ENCODE measurements around the gene STIMATE. TPM values are rescaled to one million over a fixed set of nuclear protein-coding genes. Genes with fewer than 3 reads are reported as not detected.
A peak's percentile ranks its signal among the peaks of the same experiment; 100 is the strongest.

STIMATE gene
- total RNA-seq, 4 donors from 2014 or later, result 12.7 to 20.7 (median 16.1) TPM

GRCh38 chr3:52887166-52887565, 10.2 kb downstream of the STIMATE start:
- intact Hi-C loops (cut with DNase I; ENCODE audit: low total_unique reads), result no loop called here
- H3K4me3 ChIP-seq (ENCODE audit: low read depth, poor library complexity, severe bottlenecking), result no peak overlapping the region
- no peak for DNase-seq (ENCODE audit: low spot score in 2 of 2)
- TF ChIP-seq POLR2A (IDR thresholded peaks at IDR 0.05) (no peak), CTCF (IDR thresholded peaks at IDR 0.05) (no peak)
- 86% methylated on average over 4 of the region's 4 CpGs for WGBS, 2 donors

GRCh38 chr3:52886049-52886730, 11.2 kb downstream of the STIMATE start:
- TF ChIP-seq POLR2A (IDR thresholded peaks at IDR 0.05), result no peak
- intact Hi-C loops (cut with DNase I; ENCODE audit: low total_unique reads), result no loop called here
- DNase-seq (ENCODE audit: low spot score in 2 of 2), result no peak
- no peak overlapping the region for H3K4me3 ChIP-seq (ENCODE audit: low read depth, poor library complexity, severe bottlenecking)
- WGBS, 2 donors, result 73 to 81% methylated on average over 5 of the region's 5 CpGs

GRCh38 chr3:52882377-52882776, 15.0 kb downstream of the STIMATE start:
- 91 to 92% methylated on average over 4 of the region's 4 CpGs for WGBS, 2 donors
- intact Hi-C loops (cut with DNase I; ENCODE audit: low total_unique reads), result no loop called here
- no peak overlapping the region for H3K4me3 ChIP-seq (ENCODE audit: low read depth, poor library complexity, severe bottlenecking)
- no peak for DNase-seq (ENCODE audit: low spot score in 2 of 2)
- no peak for TF ChIP-seq POLR2A (IDR thresholded peaks at IDR 0.05)
- TF ChIP-seq CTCF (IDR thresholded peaks at IDR 0.05), result no peak

GRCh38 chr3:52881871-52882270, 15.5 kb downstream of the STIMATE start:
- peak in 1 of 2 donors; percentile 46 for DNase-seq (ENCODE audit: low spot score in 2 of 2)
- 78 to 84% methylated on average over 4 of the region's 4 CpGs for WGBS, 2 donors

GRCh38 chr3:52880474-52880873, 16.9 kb downstream of the STIMATE start:
- WGBS, 2 donors, result 89 to 96% methylated on average over 3 of the region's 3 CpGs
- TF ChIP-seq POLR2A (IDR thresholded peaks at IDR 0.05) (no peak), CTCF (IDR thresholded peaks at IDR 0.05) (no peak)

More at GRCh38 chr3:52881871-52882270, 15.5 kb downstream of the STIMATE start:
- intact Hi-C loops (cut with DNase I; ENCODE audit: low total_unique reads), result no loop called here
- H3K4me3 ChIP-seq (ENCODE audit: low read depth, poor library complexity, severe bottlenecking), result no peak overlapping the region
- TF ChIP-seq POLR2A (IDR thresholded peaks at IDR 0.05), result no peak

GRCh38 chr3:52880047-52880446, 17.3 kb downstream of the STIMATE start:
- 86 to 89% methylated on average over 5 of the region's 5 CpGs for WGBS, 2 donors
- H3K4me3 ChIP-seq (ENCODE audit: low read depth, poor library complexity, severe bottlenecking), result no peak overlapping the region
- intact Hi-C loops (cut with DNase I; ENCODE audit: low total_unique reads), result no loop called here
- no peak for TF ChIP-seq POLR2A (IDR thresholded peaks at IDR 0.05)
- TF ChIP-seq CTCF (IDR thresholded peaks at IDR 0.05), result no peak
- no peak for DNase-seq (ENCODE audit: low spot score in 2 of 2)

More at GRCh38 chr3:52880474-52880873, 16.9 kb downstream of the STIMATE start:
- no peak overlapping the region for H3K4me3 ChIP-seq (ENCODE audit: low read depth, poor library complexity, severe bottlenecking)
- DNase-seq (ENCODE audit: low spot score in 2 of 2), result no peak
- intact Hi-C loops (cut with DNase I; ENCODE audit: low total_unique reads), result no loop called here

GRCh38 chr3:52879581-52879980, 17.8 kb downstream of the STIMATE start:
- no peak overlapping the region for H3K4me3 ChIP-seq (ENCODE audit: low read depth, poor library complexity, severe bottlenecking)
- TF ChIP-seq CTCF (IDR thresholded peaks at IDR 0.05) (no peak), POLR2A (IDR thresholded peaks at IDR 0.05) (no peak)
- intact Hi-C loops (cut with DNase I; ENCODE audit: low total_unique reads), result no loop called here
- no peak for DNase-seq (ENCODE audit: low spot score in 2 of 2)
- 75 to 83% methylated on average over 4 of the region's 4 CpGs for WGBS, 2 donors

Data from lower leg skin (tissue), 4 donors.